Activated CD4-positive, alpha-beta T cell treated with anti-CD3 and anti-CD28 coated beads, Interleukin-10, Interleukin-2, amounts not matched to agents 100 ng/mL and 50 ng/mL, durations not matched to agents 16 hours and 8 hours (primary cell): ENCODE measurements around the gene BCL2L2.

Experiments
- DNase-seq: peaks from one replicate; pipeline ENCODE4 v3.0.0-alpha.2; 2020

Gene BCL2L2

GRCh38 chr14:23358553-23359166 is 52.0 kb downstream of the BCL2L2 start:
- no peak for DNase-seq

GRCh38 chr14:23359167-23359626 is 52.6 kb downstream of the BCL2L2 start:
- no peak for DNase-seq

- no peak for DNase-seq
These were observed 53.3 kb downstream of the BCL2L2 start for GRCh38 chr14:23359722-23360447.

- DNase-seq: no peak
These were observed 53.9 kb downstream of the BCL2L2 start for GRCh38 chr14:23360496-23360895.

GRCh38 chr14:23361320-23361719 is 54.7 kb downstream of the BCL2L2 start:
- DNase-seq: peak; percentile 54
